GM18870 (cell line): Measurements from ENCODE around the gene APMAP.

ENCODE experiments used
- ATAC-seq: cut with Tn5 transposase; IDR thresholded peaks from one replicate; pipeline ENCODE4 v1.9.1; 2021; ENCODE audit warnings: moderate library complexity; ENCODE audit not compliant: unreplicated experiment

APMAP gene

DNA sequence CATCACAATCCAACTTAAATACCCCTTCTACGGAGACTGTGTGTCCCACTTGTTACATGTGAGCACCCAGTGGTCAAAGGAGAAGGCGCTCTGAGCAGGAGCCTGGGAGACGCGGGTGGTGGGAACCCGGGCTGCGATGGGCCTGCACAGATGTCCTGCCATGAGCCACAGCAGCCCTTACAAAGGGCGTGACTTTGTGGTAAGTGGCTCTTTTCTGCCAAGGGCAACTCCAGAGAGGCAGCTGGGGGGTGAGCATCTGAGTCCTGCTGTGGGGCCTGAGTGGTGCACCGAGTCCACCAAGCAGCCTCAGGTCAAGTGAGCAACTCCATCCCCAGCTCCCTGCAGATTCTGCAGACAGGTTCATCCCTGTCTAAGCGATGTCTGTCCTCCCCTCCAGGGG lies 77.1 kb downstream of the APMAP start:
- no peak for ATAC-seq

DNA sequence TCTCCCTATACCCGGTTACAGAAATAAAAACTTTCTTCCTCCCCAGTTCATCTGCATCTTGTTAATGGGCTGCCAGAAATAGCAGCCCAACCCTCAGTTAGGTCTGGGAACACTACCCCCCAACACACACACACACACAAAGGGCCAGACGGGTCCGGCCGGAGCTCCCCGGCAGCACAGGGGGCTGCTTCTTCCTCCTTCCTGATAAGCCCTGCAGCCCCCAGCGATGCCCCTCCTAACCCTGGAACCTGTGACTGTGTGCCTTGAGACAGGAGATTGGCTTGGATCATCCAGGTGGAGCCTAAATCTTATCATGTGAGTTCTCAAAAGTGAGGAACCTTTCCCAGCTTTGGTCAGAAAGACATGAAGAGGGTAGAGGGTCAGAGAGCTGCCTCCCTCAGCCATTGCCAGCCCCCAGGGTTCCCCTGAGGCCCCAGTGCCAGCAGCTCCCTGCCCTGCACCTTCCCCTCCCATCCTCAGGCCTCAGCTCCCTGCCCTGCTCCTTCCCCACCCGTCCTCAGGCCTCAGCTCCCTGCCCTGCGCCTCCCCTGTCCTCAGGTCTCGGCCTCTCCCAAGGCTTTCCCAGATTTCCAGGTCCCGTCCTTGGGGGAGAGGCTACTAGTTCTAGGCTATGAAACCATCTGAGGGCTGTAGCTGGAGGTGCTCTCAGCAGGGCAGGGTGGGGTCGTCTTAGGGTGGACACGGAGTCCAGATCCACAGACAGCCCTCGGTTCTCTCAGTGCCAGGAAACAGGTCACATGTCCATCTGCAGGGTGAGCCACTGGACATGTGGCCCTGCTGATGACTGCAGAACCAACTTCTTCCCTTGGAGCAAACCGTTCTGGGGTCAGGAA lies 77.9 kb downstream of the APMAP start:
- ATAC-seq: no peak

DNA sequence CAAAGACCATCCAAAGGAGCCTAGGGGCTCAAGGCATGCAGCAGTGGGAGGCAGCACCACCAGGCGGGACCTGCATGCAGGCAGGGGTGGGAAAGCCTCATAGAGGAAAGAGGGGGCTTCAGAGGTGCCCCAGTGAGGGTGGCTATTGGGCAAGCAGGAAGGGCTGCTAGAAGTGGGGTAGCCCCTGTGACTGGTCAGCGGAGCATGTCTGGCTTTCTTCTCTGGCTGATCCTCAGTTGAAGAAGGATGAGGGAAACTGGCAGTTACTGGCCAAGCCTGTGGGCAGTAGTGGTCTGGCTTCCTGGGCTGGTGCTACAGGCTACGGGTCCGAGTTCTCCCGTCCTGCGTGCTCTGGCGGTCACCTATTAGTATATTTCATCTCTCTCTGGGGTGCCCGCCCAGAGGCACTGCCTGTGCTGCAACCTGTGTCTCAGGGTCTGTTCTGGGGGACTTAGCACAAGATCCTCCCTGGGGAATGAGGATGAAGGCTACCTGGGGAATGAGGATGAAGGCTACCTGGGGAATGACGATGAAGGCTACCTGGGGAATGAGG lies 79.4 kb downstream of the APMAP start:
- no peak for ATAC-seq
